PFSK-1 (cell line): ENCODE results near the gene NHSL2.

Experiments used
- FOXP2 ChIP-seq: optimal IDR thresholded peaks from 2 replicates; pipeline ENCODE3; 2011; ENCODE audit warnings: borderline replicate concordance, control low read depth, inconsistent platforms; ENCODE audit not compliant: insufficient read depth; ENCODE audit errors: extremely low read length, extremely low read depth
- POLR2AphosphoS5 ChIP-seq: IDR thresholded peaks from 2 replicates; pipeline ENCODE4 v1.6.1; 2012; ENCODE audit warnings: low read depth, mild to moderate bottlenecking, control low read depth, low read length, moderate library complexity
- REST ChIP-seq, 2 experiments: IDR thresholded peaks; 2 replicates each; pipeline versions ENCODE4 v1.6.1 to v1.8.0; 2011 to 2012; ENCODE audit warnings: low read depth in 2 of 2, low read length in 2 of 2, control low read depth in 1 of 2, inconsistent platforms in 1 of 2, mild to moderate bottlenecking in 1 of 2, moderate library complexity in 1 of 2; ENCODE audit not compliant: insufficient read depth in 1 of 2
- SIN3A ChIP-seq: IDR thresholded peaks from 2 replicates; pipeline ENCODE4 v1.6.1; 2012; ENCODE audit warnings: mild to moderate bottlenecking, low read length, moderate library complexity, borderline replicate concordance; ENCODE audit not compliant: insufficient read depth
- TAF1 ChIP-seq: IDR thresholded peaks from 2 replicates; pipeline ENCODE4 v1.6.1; 2012; ENCODE audit warnings: low read length, control low read depth, borderline replicate concordance; ENCODE audit not compliant: insufficient read depth

The NHSL2 gene

GRCh38 chrX:71994601-71995000 is 84.0 kb downstream of the NHSL2 start:
- TF ChIP-seq FOXP2: no peak
- TF ChIP-seq SIN3A: no peak
- TF ChIP-seq REST (IDR thresholded peaks at IDR 0.05; ENCODE audit: insufficient read depth in 1 of 2, low read depth in 2 of 2, low read length in 2 of 2): no peak
- no peak for TF ChIP-seq POLR2AphosphoS5
- no peak for TF ChIP-seq TAF1

GRCh38 chrX:71995122-71995521 is 84.5 kb downstream of the NHSL2 start:
- no peak for TF ChIP-seq REST (IDR thresholded peaks at IDR 0.05; ENCODE audit: insufficient read depth in 1 of 2, low read depth in 2 of 2, low read length in 2 of 2)
- no peak for TF ChIP-seq POLR2AphosphoS5
- no peak for TF ChIP-seq FOXP2
- no peak for TF ChIP-seq TAF1
- no peak for TF ChIP-seq SIN3A

GRCh38 chrX:71996136-71996535 is 85.5 kb downstream of the NHSL2 start:
- TF ChIP-seq FOXP2: no peak
- no peak for TF ChIP-seq SIN3A
- no peak for TF ChIP-seq POLR2AphosphoS5
- no peak for TF ChIP-seq REST (IDR thresholded peaks at IDR 0.05; ENCODE audit: insufficient read depth in 1 of 2, low read depth in 2 of 2, low read length in 2 of 2)
- TF ChIP-seq TAF1: no peak

- no peak for TF ChIP-seq FOXP2
- no peak for TF ChIP-seq POLR2AphosphoS5
- no peak for TF ChIP-seq TAF1
- no peak for TF ChIP-seq REST (IDR thresholded peaks at IDR 0.05; ENCODE audit: insufficient read depth in 1 of 2, low read depth in 2 of 2, low read length in 2 of 2)
- no peak for TF ChIP-seq SIN3A
Observed at GRCh38 chrX:71996826-71997225, 86.2 kb downstream of the NHSL2 start.

- TF ChIP-seq REST (IDR thresholded peaks at IDR 0.05; ENCODE audit: insufficient read depth in 1 of 2, low read depth in 2 of 2, low read length in 2 of 2): no peak
- TF ChIP-seq SIN3A: no peak
- no peak for TF ChIP-seq TAF1
- TF ChIP-seq POLR2AphosphoS5: no peak
- no peak for TF ChIP-seq FOXP2
Observed at GRCh38 chrX:71997320-71997719, 86.7 kb downstream of the NHSL2 start.
